B cell (primary cell): ENCODE results near the gene DCBLD2.

Experiments
- CTCF ChIP-seq: fragments of 200-600 bp; IDR thresholded peaks from one replicate; pipeline ENCODE4 v1.8.0; 2022; ENCODE audit warnings: antibody characterized with exemption, mild to moderate bottlenecking
- EZH2 ChIP-seq: IDR thresholded peaks from 2 replicates; pipeline ENCODE4 v1.6.1; 2012; ENCODE audit warnings: borderline replicate concordance, low read depth, mild to moderate bottlenecking, moderate library complexity, low read length; ENCODE audit not compliant: insufficient read depth, poor library complexity, severe bottlenecking

- TF ChIP-seq CTCF: no peak
- no peak for TF ChIP-seq EZH2
These were observed 3.8 kb downstream of the DCBLD2 start for GRCh38 chr3:98897701-98898100.
